HCT116 (cell line): ENCODE measurements around the gene SGMS1. TPM values are rescaled to one million over a fixed set of nuclear protein-coding genes. Genes with fewer than 3 reads are reported as not detected.

ENCODE experiments used
- ATAC-seq: fragments of 200-7000 bp; cut with Tn5 transposase; 2 replicates; pipeline ENCODE4 v1.9.1; 2020; ENCODE audit warnings: mild to moderate bottlenecking, moderate library complexity
- BruUV-seq: library from RNA; stranded (reverse); fragments of 400-500 nt; replicated peaks from 2 replicates; lab custom pipeline; 2021; lab: Mats Ljungman, UMichigan
- CTCF ChIA-PET: fragments of 300-600 bp; sonication (Branson Sonifier 250); formaldehyde crosslinking; loops from one replicate; lab custom pipeline; 2021; ENCODE audit warnings: antibody characterized with exemption; lab: Charles Lee
- POLR2A ChIA-PET: fragments of 300-600, 350-600 bp; sonication (Branson Sonifier 250); formaldehyde crosslinking; loops from one replicate; lab custom pipeline; 2021; ENCODE audit warnings: antibody characterized with exemption; lab: Charles Lee
- RAD21 ChIA-PET, 2 experiments: fragments of 300-600 bp; sonication (Branson Sonifier 250); formaldehyde crosslinking; loops; one replicate each; lab custom pipeline; 2023; ENCODE audit warnings: low total read pairs in 2 of 2; ENCODE audit not compliant: uncharacterized antibody in 2 of 2, unreplicated experiment in 2 of 2, low non-redundant PET in 1 of 2; lab: Charles Lee
- DNase-seq: peaks from one replicate; pipeline ENCODE4 v3.0.0-alpha.2; 2010; ENCODE audit warnings: low read depth, low spot score
- H2AFZ ChIP-seq: fragments of 200-600 bp; shearing (Covaris generic), sonication (generic); 2 replicates; pipeline ENCODE4 v1.6.1; 2017; ENCODE audit warnings: low read depth, mixed run types, mixed read lengths, antibody characterized with exemption, low read length; ENCODE audit not compliant: poor library complexity, severe bottlenecking
- H3K27ac ChIP-seq: 2 replicates; pipeline ENCODE4 v1.5.1; 2012; ENCODE audit warnings: low read depth, low read length
- H3K27me3 ChIP-seq: fragments of 200-600 bp; sonication (generic); 2 replicates; pipeline ENCODE4 v1.6.1; 2016; ENCODE audit warnings: mixed run types, low read length, mixed read lengths; ENCODE audit not compliant: insufficient read depth
- H3K36me3 ChIP-seq, 2 experiments: fragments of 200-500 bp in 1 of 2; fragments of 200-600 bp in 1 of 2; sonication (Bioruptor generic) in 1 of 2; sonication (generic) in 1 of 2; 2 replicates each; pipeline versions ENCODE4 v1.5.1 to v1.6.1; 2014 to 2016; ENCODE audit warnings: low read length in 2 of 2, inconsistent platforms in 1 of 2, mixed read lengths in 1 of 2, mixed run types in 1 of 2; ENCODE audit not compliant: insufficient read depth in 2 of 2, control insufficient read depth in 1 of 2
- H3K4me1 ChIP-seq, 2 experiments: fragments of 200-600 bp in 1 of 2; sonication (generic) in 1 of 2; 2 replicates each; pipeline versions ENCODE4 v1.5.1 to v1.6.1; 2012 to 2017; ENCODE audit warnings: low read length in 2 of 2, inconsistent platforms in 1 of 2, mild to moderate bottlenecking in 1 of 2, mixed read lengths in 1 of 2, mixed run types in 1 of 2, moderate library complexity in 1 of 2; ENCODE audit not compliant: insufficient read depth in 2 of 2, control insufficient read depth in 1 of 2
- H3K4me2 ChIP-seq: fragments of 200-600 bp; sonication (generic); 2 replicates; pipeline ENCODE4 v1.6.1; 2017; ENCODE audit warnings: mixed run types, low read length, mixed read lengths
- H3K4me3 ChIP-seq, 2 experiments: fragments of 200-600 bp in 1 of 2; sonication (generic) in 1 of 2; replicated peaks in 1 of 2; 2 replicates each; pipeline ENCODE4 v1.5.1; 2011 to 2016; ENCODE audit warnings: low read length in 2 of 2, control low read depth in 1 of 2, low read depth in 1 of 2, mild to moderate bottlenecking in 1 of 2, mixed read lengths in 1 of 2, mixed run types in 1 of 2
- H3K79me2 ChIP-seq: fragments of 200-600 bp; sonication (generic); 2 replicates; pipeline ENCODE4 v1.6.1; 2017; ENCODE audit warnings: mild to moderate bottlenecking, mixed run types, low read length, moderate library complexity, mixed read lengths; ENCODE audit not compliant: insufficient read depth
- H3K9ac ChIP-seq: fragments of 200-600 bp; sonication (generic); 2 replicates; pipeline ENCODE4 v1.6.1; 2016; ENCODE audit warnings: low read length, mixed read lengths
- H3K9me2 ChIP-seq: fragments of 200-600 bp; sonication (generic), shearing (Covaris generic); 2 replicates; pipeline ENCODE4 v1.6.1; 2017; ENCODE audit warnings: mixed run types, mild to moderate bottlenecking, moderate library complexity; ENCODE audit not compliant: insufficient read depth
- H3K9me3 ChIP-seq, 2 experiments: fragments of 200-500 bp in 1 of 2; fragments of 200-600 bp in 1 of 2; sonication (Bioruptor generic) in 1 of 2; sonication (generic) in 1 of 2; 2 replicates each; pipeline ENCODE4 v1.6.1; 2014 to 2017; ENCODE audit warnings: low read length in 2 of 2, mixed read lengths in 2 of 2, inconsistent platforms in 1 of 2, low read depth in 1 of 2, mild to moderate bottlenecking in 1 of 2, mixed run types in 1 of 2, moderate library complexity in 1 of 2; ENCODE audit not compliant: control insufficient read depth in 1 of 2, insufficient read depth in 1 of 2
- H4K20me1 ChIP-seq: fragments of 200-600 bp; sonication (generic), shearing (Covaris generic); 2 replicates; pipeline ENCODE4 v1.6.1; 2017; ENCODE audit warnings: mixed run types, mild to moderate bottlenecking, moderate library complexity; ENCODE audit not compliant: insufficient read depth
- FOSL1 ChIP-seq: IDR thresholded peaks from 2 replicates; pipeline ENCODE4 v1.6.1; 2012; ENCODE audit warnings: low read depth
- SRF ChIP-seq: IDR thresholded peaks from 2 replicates; pipeline ENCODE4 v1.6.1; 2012; ENCODE audit warnings: low read depth
- ZFX ChIP-seq: fragments of 450-650 bp; IDR thresholded peaks from 2 replicates; pipeline ENCODE4 v1.6.1; 2017
- intact Hi-C: fragments of 100-400 bp; cut with micrococcal nuclease; formaldehyde crosslinking; loops from 2 replicates; pipeline ENCODE4 v1.10.0; 2022
- total RNA-seq: library from RNA; stranded (reverse); gene quantifications from one replicate; pipeline ENCODE4 v1.2.1, GENCODE V29; 2021; ENCODE audit not compliant: unreplicated experiment
- TF ChIP-seq, protein P1 (sequence below): IDR thresholded peaks from 2 replicates; pipeline ENCODE4 v1.6.1; 2011; ENCODE audit warnings: mild to moderate bottlenecking, low read length, moderate library complexity; ENCODE audit not compliant: insufficient replicate concordance; ENCODE audit errors: extremely low read depth
- TF ChIP-seq, protein P2 (sequence below): IDR thresholded peaks from 2 replicates; pipeline ENCODE4 v1.6.1; 2012
- TF ChIP-seq, protein P3 (sequence below): IDR thresholded peaks from 2 replicates; pipeline ENCODE4 v1.6.1; 2012; ENCODE audit warnings: low read depth
- TF ChIP-seq, protein P4 (sequence below), 3 experiments: fragments of 200-600 bp in 1 of 3; sonication (generic) in 1 of 3; IDR thresholded peaks in 2 of 3; conservative IDR thresholded peaks in 1 of 3; 2 replicates each; pipeline ENCODE4 v1.5.1; 2012 to 2017; ENCODE audit warnings: low read depth in 2 of 3, low read length in 2 of 3, antibody characterized with exemption in 1 of 3, borderline replicate concordance in 1 of 3, control low read depth in 1 of 3, mild to moderate bottlenecking in 1 of 3, mixed read lengths in 1 of 3, mixed run types in 1 of 3, moderate library complexity in 1 of 3; ENCODE audit not compliant: insufficient read depth in 1 of 3

The SGMS1 gene
- total RNA-seq, 1 experiment from 2014 or later: 29.1 TPM

DNA sequence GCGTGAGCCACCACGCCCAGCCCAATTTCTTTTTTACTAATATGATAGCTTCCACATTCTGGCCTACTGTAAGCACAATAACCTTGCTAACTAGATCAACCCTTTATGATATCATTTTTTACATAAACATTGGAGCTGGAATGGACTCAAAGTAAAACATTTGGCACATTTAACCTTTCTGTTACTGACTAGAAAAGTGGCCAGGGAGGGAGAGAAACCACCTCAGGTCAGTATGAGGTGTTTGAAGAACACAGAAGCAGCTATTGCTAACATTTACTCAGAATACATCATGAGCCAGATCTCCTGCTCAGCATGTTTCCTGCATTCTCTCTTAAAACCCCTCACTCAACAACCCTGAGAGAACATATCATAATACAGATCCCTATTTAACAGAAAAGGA is 27.3 kb downstream of the SGMS1 start:
- H3K9me3 ChIP-seq: no peaks in the 10 kb centered on the region
- ATAC-seq (no peak), DNase-seq (no peak)
- no peaks in the 10 kb centered on the region for H3K36me3 ChIP-seq
- no peak overlapping the region for H3K27ac ChIP-seq
- no TSS peak for BruUV-seq
- ChIA-PET POLR2A (no interaction called here), CTCF (no interaction called here), RAD21 (no interaction called here)
- no peak overlapping the region for H2AFZ ChIP-seq
- peaks cover 3% of the 10 kb centered on the region; the same call in 1 of the 2 replicates for H3K79me2 ChIP-seq
- no peak overlapping the region for H3K4me3 ChIP-seq
- H3K9ac ChIP-seq: no peak overlapping the region
- H3K9me2 ChIP-seq: no peaks in the 10 kb centered on the region
- intact Hi-C loops: no loop called here
- peaks cover 0 to 9% of the 10 kb centered on the region in 2 experiments; a peak in 1 of 4 replicates for H3K4me1 ChIP-seq
- no peaks in the 10 kb centered on the region for H3K27me3 ChIP-seq
- no peaks in the 10 kb centered on the region for H4K20me1 ChIP-seq
- TF ChIP-seq, protein P1, sequence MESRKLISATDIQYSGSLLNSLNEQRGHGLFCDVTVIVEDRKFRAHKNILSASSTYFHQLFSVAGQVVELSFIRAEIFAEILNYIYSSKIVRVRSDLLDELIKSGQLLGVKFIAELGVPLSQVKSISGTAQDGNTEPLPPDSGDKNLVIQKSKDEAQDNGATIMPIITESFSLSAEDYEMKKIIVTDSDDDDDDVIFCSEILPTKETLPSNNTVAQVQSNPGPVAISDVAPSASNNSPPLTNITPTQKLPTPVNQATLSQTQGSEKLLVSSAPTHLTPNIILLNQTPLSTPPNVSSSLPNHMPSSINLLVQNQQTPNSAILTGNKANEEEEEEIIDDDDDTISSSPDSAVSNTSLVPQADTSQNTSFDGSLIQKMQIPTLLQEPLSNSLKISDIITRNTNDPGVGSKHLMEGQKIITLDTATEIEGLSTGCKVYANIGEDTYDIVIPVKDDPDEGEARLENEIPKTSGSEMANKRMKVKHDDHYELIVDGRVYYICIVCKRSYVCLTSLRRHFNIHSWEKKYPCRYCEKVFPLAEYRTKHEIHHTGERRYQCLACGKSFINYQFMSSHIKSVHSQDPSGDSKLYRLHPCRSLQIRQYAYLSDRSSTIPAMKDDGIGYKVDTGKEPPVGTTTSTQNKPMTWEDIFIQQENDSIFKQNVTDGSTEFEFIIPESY: no peak
- TF ChIP-seq, protein P2, sequence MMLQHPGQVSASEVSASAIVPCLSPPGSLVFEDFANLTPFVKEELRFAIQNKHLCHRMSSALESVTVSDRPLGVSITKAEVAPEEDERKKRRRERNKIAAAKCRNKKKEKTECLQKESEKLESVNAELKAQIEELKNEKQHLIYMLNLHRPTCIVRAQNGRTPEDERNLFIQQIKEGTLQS: no peak
- TF ChIP-seq FOSL1 (no peak), SRF (no peak), ZFX (no peak)
- TF ChIP-seq, protein P3, sequence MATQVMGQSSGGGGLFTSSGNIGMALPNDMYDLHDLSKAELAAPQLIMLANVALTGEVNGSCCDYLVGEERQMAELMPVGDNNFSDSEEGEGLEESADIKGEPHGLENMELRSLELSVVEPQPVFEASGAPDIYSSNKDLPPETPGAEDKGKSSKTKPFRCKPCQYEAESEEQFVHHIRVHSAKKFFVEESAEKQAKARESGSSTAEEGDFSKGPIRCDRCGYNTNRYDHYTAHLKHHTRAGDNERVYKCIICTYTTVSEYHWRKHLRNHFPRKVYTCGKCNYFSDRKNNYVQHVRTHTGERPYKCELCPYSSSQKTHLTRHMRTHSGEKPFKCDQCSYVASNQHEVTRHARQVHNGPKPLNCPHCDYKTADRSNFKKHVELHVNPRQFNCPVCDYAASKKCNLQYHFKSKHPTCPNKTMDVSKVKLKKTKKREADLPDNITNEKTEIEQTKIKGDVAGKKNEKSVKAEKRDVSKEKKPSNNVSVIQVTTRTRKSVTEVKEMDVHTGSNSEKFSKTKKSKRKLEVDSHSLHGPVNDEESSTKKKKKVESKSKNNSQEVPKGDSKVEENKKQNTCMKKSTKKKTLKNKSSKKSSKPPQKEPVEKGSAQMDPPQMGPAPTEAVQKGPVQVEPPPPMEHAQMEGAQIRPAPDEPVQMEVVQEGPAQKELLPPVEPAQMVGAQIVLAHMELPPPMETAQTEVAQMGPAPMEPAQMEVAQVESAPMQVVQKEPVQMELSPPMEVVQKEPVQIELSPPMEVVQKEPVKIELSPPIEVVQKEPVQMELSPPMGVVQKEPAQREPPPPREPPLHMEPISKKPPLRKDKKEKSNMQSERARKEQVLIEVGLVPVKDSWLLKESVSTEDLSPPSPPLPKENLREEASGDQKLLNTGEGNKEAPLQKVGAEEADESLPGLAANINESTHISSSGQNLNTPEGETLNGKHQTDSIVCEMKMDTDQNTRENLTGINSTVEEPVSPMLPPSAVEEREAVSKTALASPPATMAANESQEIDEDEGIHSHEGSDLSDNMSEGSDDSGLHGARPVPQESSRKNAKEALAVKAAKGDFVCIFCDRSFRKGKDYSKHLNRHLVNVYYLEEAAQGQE: no peak
- TF ChIP-seq, protein P4, sequence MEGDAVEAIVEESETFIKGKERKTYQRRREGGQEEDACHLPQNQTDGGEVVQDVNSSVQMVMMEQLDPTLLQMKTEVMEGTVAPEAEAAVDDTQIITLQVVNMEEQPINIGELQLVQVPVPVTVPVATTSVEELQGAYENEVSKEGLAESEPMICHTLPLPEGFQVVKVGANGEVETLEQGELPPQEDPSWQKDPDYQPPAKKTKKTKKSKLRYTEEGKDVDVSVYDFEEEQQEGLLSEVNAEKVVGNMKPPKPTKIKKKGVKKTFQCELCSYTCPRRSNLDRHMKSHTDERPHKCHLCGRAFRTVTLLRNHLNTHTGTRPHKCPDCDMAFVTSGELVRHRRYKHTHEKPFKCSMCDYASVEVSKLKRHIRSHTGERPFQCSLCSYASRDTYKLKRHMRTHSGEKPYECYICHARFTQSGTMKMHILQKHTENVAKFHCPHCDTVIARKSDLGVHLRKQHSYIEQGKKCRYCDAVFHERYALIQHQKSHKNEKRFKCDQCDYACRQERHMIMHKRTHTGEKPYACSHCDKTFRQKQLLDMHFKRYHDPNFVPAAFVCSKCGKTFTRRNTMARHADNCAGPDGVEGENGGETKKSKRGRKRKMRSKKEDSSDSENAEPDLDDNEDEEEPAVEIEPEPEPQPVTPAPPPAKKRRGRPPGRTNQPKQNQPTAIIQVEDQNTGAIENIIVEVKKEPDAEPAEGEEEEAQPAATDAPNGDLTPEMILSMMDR (IDR thresholded peaks at IDR 0.05 in 2 of 3, conservative IDR thresholded peaks at IDR 0.05 in 1 of 3; ENCODE audit: borderline replicate concordance in 1 of 3, insufficient read depth in 1 of 3, low read depth in 2 of 3, low read length in 2 of 3): no peak
- no peak overlapping the region for H3K4me2 ChIP-seq
